CD4-positive, alpha-beta T cell treated with Interleukin-12 subunit alpha and Interleukin-12 subunit beta, for 1 hour (primary cell): Measurements from ENCODE around the gene EMD.
"Not testable (repeated sequence)": the region's sequence is repeated elsewhere in the genome, so short reads cannot be mapped to it uniquely, and the experiment has no call there.

Experiments
- DNase-seq: peaks from one replicate; pipeline ENCODE4 v3.0.0-alpha.2; 2020

The EMD gene

DNA sequence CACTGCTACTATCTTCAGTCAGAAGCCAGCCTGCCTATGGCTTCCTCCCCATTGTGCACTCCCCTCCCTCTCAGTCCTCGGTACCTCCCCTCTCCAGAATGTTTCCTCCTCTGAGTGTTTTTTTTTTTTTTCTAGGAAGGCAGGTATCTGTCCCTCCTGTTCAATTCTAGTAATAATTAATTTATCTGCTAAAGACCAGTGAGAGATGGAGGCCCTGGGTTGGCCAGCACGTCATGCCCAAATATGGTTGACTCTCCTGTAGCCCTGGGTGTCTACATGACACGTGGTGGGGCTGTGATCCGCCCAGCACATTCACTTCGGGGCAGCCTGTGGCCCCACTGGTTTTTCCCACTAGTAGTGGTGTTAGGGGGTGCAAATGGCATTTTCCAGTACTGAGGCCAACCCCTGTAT, 6.5 kb upstream of the EMD start:
- DNase-seq, result peak; percentile 59

DNA sequence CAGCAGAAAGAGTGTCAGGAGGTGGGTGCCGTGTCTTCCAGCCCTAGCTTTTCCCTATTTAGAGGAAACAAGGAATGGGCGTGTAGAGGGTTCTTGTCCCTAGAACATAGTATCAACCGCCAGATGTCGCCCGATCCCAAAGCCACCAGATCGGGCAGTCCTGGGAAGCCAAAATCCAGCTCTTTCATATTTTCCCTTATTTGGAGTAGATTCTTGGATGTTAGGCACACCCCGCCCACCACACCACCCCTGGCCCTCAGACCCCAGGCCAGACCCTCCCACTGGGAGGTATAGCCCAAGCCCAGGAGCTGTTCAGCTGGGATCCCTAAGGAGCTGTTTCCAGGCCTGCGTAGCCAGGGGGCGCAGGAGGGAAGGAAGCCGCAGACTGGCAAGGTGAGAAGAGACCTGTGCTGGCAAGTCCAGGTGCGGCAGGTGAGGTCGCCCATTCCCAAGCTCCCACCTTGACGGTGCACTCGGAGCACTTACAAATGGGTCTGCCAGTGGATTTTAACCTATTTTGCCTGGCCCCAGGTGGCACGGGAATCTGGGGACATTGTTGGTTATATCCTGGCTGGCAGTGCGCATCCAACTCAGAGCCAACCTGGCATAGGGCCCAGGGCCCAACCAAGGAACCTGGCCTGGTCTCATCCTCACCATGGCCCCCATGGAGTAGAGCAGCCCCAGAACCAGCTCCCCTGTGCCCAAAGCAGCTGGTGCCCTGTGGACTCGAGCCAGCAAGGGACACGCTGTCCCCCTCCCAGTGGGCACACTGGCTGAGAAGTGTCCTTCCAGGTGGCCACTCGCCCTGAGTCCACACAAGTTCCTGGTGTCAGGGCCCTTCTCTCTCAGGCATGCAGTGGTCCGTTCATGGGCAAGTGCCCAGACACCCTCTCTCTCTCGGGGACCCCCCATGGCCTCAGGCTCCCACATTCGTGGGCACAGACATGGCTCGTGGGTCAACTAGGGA, 5.5 kb upstream of the EMD start:
- no peak for DNase-seq

DNA sequence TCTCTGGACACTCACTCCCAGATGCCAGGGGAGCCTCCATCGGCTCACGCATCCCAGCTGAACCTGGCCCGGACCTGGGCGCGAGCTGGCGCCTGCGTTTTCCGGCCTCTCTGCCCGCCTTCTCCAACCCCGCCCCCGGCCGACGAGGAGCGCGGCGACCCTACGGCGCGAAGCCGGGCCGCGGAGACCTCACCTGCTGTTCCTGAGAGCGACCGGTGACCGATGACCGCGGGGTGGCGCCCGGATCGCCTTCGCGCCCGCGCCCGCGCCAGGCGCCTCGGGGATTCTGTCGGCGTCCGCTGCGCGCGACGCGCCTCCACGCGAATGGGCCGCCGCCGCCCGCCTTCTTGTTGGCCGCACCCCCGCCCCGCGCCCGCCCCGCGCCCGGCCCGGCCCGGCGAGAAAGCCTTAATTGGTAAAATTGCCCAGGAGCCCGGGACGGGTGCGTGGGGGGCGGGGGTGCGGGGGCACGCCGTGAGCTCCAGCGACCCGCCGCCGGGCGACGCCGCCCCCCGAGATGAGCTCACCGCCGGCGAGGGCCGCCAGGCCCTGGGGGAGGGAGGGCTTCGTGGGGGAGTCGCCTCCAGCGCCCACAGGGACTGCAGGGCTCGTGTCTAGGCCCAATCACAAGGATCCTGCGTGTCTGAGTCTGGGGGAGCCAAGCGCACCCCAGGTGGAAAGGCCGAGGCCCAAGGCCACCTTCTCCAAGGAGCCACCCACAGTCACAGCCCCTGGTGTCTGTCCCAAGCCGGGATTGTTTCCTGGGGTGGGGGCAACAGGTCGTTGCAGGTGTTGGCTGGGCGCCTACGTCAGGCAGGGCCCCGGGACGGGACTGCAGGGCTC, 4.6 kb upstream of the EMD start, which contains the start of gene FLNA:
Gene FLNA, minus strand, starts transcription at position 322 of the 843 bp plus-strand sequence. CDS start 3,389 bp downstream, outside the sequence.
- DNase-seq, result peak; percentile 51

DNA sequence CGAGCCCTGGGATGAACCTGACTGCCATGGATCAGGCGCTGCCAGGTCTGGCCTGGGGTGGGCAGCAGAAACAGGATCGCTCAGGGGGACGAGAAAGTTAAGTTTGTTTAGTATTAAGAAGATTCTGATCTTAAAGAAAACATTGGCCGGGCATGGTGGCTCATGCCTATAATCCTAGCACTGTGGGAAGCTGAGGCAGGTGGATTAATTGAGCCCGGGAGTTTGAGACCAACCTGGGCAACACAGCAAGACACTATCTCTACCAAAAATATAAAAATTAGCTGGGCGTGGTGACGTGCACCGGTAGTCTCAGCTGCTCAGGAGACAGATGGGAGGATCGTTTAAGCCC, 4.0 kb upstream of the EMD start:
- no peak for DNase-seq

DNA sequence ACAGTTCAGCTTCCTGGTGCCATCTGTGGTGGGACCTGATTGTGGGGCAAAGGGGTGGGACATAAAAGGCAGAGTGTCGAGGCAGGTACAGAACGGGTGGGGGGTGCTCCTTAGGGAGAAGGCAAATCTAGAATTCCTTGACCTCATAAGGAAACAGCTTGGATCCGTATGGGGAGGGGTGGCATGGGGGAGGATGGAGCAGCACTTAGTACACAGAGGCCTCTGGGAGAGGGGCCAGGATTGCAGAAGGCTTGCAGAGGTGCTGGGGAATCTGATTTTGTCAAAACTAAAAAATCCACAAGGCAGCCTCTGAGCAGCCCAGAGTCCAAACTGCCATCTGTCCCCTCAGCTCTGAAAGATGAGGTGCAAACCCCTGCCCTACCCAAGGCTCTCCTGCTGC, 2.3 kb upstream of the EMD start:
- no peak for DNase-seq

DNA sequence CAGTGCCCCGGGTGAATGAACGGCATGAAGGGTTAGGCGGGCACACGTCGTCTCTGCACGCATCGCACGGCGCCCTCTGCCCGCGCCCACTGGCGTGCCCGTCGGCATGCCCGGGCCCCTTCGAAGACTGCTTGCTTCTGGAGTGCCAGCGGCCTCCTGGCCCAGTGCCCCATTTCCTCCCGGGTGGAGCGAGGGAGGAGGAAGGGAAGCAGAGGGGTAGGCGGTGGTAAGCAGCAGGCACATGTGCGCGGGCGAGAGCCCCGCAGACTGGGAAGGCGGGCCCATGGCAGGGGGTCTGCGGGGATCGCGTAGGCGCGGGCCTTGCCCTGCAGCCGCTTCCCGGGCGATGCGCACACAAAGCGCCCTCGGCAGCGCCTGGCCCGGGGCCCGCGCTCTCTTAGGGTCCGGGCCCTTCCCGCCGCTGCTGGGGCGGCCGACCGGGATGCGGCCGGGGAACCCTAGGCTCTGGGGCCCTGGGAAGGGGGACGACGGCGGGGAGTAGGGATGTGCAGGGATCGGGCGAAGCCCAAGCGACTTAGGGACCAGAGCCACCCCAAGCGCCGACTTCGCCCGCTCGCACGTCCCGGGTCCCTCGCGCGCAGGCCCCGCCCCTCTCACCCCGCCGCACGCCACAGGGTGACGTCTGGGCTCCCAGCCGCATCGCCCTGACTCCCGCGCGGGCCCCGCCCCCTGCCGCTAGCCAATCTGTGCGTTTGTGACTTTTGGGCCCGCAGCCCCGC, 866 bp upstream of the EMD start:
- peak; percentile 48 for DNase-seq

DNA sequence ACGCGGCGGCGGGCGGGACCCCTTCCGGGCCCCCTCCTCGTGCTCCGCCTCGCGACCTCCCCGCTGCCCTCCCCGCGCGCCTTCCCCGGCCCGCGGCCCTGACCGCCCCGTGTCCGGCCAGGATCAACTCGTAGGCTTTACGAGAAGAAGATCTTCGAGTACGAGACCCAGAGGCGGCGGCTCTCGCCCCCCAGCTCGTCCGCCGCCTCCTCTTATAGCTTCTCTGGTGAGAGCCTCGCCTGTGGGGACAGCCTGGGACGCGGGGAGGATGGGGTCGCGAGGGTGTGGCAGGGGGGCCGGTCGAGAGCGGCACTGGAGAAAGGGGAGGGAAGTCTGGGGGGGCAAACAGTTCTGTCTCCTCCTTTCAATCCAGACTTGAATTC, 465 bp downstream of the EMD start:
- DNase-seq, result no peak

DNA sequence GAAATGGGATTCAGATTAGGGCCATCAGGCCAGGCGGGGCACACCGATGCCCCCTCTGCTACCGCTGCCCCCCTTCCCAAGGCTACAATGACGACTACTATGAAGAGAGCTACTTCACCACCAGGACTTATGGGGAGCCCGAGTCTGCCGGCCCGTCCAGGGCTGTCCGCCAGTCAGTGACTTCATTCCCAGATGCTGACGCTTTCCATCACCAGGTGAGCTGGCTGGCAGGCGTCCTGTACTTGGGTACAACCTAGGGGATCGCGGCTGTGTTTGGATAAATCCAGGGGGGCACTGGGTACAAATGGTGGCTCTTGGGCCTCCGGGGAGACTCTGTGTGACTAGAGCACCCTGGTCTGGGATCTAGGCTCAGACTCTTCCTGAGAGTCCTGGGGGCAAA, 1.1 kb downstream of the EMD start:
- no peak for DNase-seq

DNA sequence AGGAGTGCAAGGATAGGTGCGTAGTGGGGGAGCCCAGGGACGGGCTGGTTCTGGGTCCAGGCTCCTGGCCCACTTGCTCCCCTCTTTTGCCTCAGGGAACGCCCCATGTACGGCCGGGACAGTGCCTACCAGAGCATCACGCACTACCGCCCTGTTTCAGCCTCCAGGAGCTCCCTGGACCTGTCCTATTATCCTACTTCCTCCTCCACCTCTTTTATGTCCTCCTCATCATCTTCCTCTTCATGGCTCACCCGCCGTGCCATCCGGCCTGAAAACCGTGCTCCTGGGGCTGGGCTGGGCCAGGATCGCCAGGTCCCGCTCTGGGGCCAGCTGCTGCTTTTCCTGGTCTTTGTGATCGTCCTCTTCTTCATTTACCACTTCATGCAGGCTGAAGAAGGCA, 1.7 kb downstream of the EMD start:
- DNase-seq, result no peak

DNA sequence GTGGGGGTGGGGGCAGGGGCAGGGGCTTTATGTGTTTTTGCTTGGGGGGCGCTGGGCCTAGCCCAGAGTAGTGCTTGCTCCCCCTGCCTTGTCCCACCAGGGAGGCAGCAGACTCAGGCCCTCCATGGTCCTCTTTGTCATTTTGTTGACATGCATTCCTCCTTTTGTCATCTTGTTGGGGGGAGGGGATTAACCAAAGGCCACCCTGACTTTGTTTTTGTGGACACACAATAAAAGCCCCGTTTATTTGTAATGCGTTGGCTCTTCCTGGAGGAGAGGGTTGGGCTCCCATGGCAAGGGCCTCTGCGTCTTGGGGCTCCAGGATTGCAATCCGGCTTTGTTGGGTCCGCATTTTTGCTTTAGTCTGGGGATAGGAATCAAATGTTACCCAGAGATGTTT, 2.2 kb downstream of the EMD start:
- no peak for DNase-seq

DNA sequence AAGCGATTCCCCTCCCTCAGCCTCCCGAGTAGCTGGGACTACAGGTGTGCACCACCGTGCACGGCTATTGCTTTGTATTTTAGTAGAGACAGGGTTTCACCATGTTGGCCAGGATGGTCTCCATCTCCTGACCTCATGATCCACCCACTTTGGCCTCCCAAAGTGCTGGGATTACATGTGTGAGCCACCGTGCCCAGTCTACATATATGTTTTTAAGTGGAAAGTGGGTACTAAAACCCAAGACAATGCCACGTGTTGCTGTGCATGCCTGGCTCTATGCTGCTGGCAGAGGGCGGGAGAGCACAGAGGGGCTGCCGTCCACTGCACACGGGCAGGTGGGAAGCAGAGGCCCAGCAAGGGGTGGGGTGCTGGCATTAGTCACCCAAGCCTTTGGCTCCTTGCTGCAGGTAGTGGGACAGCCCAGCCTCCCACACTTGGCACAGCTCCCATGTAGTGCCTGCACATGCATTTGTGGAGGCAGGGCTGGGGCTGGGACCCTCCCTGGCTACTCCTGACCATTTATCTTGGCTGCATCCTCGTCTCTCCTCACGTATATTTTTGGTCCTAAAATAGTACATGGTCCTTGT, 3.5 kb downstream of the EMD start:
- DNase-seq, result no peak

DNA sequence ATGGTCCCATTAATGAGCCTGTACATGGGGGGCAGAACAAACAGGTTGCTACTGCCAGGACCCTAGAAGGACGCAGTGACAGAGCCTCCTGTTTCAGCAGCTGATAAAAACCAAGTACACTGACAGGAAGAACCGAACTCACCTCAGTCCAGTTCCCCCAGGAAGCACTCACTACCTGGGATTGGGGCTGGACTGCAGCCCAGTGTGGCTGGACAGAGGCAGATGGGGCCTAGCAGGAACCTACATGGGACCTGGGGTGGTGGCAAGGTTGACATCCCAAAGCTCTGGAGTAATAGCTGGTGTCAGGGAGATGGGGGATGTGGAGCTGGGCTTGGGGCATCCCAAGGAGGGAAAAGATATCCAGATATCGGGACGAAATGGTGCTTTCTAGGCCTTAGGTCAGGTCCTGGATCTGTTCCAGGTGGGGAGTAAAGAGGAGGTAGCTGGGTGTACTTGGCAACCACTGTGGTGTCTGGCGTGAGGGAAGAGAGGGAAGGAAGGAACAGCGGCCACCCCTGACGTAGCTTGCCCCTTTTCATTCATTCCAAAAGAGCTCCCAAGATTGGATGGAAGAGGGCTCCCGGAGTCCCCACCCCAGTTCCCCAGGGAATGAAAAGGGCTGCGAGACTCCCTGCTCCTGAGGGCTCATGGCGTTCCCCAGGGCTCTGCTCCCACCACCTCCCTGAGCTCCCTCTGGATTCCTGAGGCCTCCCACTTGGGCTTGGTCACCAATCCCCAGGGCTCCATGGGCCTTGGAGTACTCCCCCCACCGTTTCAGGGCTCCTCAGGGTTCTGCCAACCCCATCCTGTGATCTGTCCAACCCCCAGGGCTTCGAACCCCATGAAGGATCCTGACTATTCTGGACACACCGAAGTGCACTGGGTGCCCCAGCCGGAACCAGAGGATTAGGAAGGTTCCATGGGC, 4.5 kb downstream of the EMD start:
- DNase-seq, result no peak

DNA sequence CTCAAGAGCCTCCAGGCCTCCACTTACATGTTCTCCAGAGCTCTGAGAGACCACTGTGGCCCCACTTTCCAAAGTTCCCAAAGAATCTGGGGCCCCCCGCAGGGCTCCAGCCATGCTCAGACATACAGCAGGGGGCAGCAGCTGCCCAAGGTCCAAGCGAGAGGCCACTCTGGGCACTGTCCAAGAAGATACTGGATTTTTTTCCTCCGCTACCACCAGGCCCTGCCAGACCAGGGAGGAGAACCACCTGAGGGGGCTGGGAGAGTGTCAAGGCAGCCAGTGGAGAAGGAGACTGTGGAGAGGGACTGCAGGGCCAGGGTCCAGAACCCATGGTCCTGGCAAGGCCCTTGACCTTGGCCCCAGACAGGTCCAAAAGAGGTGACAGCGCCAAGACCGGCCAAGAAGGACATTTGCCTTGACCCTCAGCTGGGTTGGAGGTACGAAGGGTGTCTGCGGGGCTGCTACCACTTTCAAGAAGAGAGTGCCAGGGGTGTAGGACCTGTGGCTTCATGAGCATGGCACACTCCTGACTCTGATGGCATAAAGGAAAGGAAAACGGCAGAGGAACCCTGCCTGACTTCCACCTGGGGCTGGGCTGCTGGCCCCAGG, 5.3 kb downstream of the EMD start:
- DNase-seq, result no peak

DNA sequence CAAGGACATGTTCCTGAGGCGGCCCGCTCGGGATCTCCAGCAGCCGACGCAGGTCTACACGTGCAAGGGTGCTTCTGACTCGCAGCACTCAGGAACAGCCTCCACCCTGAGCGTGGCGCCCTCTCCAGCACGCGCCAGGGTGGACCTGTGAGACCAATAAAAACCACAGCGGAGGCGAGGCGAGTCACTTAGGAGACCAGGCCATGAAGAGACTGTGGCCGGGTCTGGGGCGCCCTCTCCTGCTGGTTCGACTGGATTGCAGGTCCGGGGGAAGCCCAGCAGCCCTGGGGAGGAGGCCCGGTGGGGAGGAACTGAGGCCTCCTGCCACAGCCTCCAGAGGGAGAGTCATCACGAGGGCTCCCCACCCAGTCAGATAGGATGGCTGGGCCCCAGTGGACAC, 9.0 kb downstream of the EMD start:
- not testable (repeated sequence) for DNase-seq

DNA sequence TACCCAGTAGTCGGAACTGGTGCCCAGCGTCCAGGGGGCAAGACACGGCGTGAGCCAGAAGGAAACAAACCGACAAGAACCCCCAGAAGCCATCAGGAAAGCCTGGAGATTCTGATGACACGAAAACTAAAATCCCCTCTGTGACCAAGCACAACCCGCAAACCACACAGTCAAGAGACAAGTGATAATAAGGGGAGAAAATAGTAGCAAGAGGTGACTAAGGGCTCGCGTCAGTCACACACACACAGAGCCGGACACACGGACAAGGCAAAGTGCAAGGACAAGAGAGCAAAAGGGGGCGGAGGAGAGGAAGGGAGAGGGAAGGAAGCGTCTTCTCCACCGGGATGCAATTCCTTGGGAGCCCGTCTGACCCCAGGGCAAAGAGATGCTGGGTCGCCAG, 9.6 kb downstream of the EMD start:
- DNase-seq, result not testable (repeated sequence)

DNA sequence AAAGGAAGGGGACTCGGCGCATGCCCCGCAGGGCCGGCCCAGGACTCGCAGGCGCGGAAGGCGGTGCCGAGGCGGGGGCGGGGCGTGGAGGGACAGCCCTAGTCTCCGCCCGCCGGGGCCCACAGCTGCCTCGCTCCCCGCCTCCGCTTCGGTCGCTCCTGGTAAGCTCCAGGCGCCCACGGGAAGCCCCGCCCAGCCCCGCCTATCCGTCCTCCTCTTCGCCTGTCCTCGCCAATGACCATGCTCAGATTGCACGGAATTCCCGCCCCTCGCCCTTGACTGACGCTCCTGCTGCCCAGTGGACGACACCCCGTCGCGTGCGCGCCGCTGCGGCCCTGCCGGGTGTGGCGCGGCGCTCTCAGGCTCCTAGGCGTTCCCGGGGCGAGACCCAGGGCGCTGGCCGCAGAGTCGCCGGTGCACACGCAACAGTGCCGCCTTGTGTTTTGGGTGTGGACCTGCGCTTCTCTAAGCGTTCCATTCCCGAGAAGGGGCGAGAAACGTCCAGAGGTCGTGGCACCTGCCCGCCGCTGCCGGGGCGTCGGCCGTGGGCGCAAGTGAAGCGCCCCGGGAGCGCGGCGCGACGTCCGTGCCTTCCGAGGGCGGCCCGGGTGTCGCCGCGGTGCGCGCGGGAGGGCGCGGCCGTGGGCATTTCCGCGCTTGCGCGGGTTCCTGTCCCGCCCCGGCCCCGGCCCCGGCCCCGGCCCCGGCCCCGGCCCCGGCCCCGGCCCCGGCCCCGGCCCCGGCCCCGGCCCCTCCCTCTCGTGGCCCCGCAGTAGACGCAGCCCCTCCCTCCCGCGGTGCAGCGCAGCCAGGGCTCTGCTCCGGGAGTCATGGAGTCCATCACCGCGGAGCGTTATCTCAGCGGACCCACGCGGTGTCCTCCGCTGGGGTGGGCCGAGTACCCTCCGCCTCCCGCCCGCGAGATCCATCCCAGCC, 11.0 kb downstream of the EMD start:
- not testable (repeated sequence) for DNase-seq

DNA sequence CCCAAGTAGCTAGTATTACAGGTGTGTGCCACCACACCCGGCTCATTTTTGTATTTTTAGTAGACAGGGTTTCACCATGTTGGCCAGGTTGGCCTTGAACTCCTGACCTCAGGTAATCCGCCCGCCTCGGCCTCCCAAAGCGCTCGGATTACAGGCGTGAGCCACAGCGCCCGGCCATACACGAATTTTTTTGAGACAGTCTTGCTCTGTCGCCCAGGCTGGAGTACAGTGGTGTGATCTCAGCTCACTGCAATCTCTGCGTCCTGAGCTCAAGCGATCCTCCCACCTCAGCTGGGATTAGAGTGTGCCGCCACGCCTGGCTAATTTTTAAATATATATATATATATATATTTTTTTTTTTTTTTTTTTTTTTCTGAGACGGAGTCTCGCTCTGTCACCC, 17.3 kb downstream of the EMD start:
- not testable (repeated sequence) for DNase-seq

DNA sequence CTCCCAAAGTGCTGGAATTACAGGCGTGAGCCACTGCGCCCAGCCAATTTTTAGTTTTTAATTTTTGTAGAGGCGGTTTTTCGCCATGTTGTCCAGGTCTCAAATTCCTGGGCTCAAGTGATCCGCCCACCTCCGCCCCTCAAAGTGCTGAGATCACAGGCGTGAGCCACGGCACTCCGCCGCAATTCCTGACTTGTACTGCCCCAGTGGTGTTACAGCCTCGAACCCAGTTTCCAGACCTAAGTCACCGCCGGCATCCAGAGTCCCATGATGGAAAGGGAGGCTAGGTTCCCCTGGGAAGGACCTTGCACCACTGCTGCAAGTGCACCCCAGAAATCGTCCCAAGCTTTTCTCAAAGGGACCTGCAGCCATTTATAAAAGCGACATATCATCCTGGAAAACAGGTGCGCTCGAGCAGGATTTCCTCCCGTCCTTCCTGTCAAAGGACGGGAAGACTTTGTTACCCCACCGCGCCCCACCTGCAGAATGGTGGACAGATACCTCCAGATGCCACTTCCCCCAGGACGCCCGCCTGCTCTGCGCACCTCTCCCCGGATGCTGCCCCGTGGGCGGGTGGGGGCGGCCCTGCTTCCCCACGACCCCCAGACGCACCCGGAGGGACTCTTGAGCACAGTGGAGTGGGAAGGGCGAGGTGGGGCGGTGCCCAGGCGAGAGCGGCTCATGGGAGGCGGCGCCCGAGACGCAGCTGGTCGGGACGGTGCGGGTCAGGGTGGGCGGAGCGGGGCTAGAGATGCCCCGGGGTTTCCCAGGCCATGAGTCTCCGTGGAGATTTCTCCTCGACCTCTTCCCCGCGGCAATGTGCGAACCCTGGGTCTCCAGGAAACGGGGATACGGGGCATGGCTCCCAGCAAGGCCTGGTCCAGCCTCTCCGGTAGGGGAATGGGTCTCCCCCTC, 18.1 kb downstream of the EMD start:
- DNase-seq, result peak; percentile 58
